ENCODE results near the gene SPESP1.

The SPESP1 gene

DNA sequence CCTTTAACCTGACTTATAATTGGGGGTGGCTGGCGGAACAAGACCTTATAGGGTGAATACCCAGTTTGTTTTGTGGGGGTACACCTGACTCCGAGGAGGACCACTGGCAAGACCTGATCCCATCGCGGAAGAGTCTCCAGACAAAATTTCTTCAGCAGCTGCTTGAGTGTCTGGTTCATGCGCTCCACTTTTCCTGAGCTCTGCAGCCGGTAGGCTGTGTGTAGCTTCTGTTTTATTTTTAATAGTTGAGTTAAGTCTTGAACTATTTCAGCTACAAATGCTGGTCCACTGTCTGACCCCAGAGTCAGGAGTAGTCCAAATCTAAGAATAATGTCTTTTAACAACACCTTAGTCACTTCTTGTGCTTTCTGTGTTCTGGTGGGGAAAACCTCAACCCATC, 63.0 kb downstream of the SPESP1 start:
- DNase-seq = no peak

DNA sequence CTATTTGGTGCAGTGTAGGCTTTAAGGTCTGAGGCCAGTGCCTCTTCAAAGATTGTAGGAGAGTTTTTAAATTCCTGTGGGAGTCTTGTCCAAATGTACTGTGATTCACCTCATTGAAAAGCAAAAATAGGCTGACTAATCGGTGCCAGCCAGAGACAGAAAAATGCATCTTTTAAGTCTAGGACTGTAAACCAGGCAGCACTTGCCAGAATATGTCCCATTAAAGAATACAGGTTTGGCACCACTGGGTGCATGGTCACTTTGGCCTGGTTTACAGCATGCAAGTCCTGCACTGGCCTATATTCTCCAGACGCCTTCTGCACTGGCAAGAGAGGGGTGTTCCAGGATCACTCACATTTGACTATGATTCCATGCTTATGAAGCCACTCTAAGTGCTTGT, 63.8 kb downstream of the SPESP1 start:
- DNase-seq = no peak

DNA sequence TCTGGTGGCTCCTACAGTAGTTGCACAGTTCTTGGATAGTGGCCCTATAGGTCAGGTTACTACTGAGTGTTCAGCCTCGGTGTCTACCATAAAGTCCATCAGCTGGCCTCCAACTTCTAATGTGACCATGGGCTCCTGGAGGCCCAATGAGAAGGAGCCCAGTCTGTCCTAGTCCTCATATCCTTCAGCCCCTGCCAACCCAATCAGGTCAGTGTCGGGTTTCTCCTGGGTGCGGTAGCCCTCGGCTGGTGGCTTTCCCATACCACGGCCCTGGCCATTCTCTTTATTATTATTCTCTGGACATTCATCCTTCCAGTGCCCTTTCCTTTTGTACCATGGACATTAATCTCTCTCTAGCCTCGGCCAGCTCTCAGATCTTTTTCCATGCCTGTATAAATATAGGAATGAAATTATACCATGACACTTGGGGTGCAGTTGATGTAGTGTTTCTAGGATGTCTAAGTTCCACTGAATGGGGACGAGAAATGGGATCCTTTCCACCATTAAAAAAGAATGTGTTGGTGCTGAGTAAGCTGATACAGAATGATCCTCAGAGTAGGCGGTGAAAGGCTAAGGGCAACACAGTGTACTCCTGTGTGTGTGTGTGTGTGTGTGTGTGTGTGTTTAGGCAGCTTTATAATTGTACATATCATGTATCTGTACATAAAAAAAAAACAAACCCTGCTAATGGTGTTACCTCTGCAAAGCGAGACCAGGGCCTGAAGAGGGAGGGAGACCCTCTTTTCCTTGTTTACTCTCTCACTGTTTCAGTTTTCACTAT, 64.8 kb downstream of the SPESP1 start:
- no peak for DNase-seq

Measured in NCI-H187 (cell line).